ENCODE measurements around the gene SYNCRIP. TPM values are rescaled to one million over a fixed set of nuclear protein-coding genes. Genes with fewer than 3 reads are reported as not detected.
"Not testable (repeated sequence)": the region's sequence is repeated elsewhere in the genome, so short reads cannot be mapped to it uniquely, and the experiment has no call there.

The SYNCRIP gene
- total RNA-seq, 1 experiment from 2014 or later, result 67.5 TPM

GRCh38 chr6:85673198-85674139, 30.8 kb upstream of the SYNCRIP start:
- DNase-seq (ENCODE audit: low read depth, low spot score), result no peak
- in situ Hi-C loops (cut with HindIII; ENCODE audit: low pct_unique_long_range_greater_than_20kb, low sequenced_read_pairs), result no loop called here

DNA sequence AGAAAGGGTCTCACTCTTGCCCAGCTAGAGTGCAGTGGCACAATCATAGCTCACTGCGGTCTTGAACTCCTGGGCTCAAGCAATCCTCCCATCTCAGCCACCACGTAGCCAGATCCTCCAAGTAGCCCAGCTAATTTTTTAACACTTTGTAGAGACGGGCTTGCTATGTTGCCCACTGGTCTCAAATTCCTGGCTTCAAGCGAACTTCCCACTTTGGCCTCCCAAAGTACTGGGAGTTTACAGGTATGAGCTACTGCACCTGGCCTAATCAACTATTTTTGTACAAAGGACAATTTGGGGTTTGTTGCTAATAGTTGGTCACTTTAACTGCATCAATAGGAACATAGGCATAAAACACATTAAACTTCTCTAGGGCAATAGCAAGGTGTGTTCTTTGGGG, 29.9 kb upstream of the SYNCRIP start:
- in situ Hi-C loops (cut with HindIII; ENCODE audit: low pct_unique_long_range_greater_than_20kb, low sequenced_read_pairs), result no loop called here
- DNase-seq (ENCODE audit: low read depth, low spot score), result no peak

DNA sequence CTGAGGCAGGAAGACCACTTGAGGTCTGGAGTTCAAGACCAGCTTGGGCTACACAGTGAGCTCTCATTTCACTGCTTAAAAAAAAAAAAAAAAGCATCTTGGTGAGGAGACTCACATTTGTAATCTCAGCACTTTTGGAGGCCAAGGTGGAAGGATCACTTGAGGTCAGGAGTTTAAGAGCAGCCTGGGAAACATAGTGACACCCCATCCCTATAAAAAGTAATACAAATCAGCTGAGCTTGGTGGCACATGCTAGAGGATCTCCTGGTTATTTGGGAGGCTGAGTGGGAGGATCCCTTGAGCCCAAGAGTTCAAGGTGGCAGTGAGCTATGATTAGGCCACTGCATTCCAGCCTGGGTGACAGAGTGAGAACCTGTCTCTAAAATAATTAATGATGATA, 29.4 kb upstream of the SYNCRIP start:
- in situ Hi-C loops (cut with HindIII; ENCODE audit: low pct_unique_long_range_greater_than_20kb, low sequenced_read_pairs), result no loop called here
- DNase-seq (ENCODE audit: low read depth, low spot score), result no peak

- peak; percentile 37 for DNase-seq (ENCODE audit: low read depth, low spot score)
- in situ Hi-C loops (cut with HindIII; ENCODE audit: low pct_unique_long_range_greater_than_20kb, low sequenced_read_pairs), result no loop called here
Observed at GRCh38 chr6:85670573-85670972, 27.9 kb upstream of the SYNCRIP start.

DNA sequence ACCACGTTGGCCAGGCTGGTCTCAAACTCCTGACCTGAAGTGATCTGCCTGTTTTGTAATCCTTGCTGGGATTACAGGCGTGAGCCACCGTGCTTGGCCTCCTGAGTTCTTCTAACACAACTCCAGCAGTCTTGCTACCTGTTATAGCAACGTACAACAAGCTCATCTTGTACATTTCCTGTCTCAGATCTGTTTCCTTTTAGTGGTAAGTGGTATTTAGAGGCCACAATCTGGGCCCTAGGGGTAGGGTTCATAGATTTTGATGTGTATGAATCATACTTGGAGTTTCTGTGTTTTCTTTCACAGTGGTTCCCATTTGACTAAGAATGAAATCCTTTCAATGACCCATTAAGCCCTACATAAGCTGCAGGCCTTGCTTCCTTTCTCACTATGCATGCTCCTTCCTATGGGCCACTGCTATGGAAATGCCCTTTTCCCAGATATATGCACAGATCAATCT, 27.1 kb upstream of the SYNCRIP start:
- DNase-seq (ENCODE audit: low read depth, low spot score), result peak; percentile 84
- in situ Hi-C loops (cut with HindIII; ENCODE audit: low pct_unique_long_range_greater_than_20kb, low sequenced_read_pairs), result no loop called here

DNA sequence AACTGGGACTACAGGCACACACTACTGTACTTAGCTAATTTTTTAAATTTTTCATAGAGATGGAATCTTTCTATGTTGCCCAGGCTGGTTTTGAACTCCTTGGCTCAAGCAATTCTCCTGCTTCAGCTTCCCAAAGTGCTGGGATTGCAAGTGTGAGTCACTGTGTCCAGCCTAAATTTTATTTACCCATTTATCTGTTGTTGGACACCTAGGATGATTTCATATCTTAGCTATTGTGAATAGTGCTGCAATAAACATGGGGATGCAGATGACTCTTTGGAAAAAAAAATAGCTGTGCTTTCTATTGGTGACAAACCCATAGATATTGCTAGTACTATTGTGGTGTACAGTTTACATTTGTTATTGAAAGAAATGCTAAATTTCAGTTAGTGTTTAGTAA, 19.6 kb upstream of the SYNCRIP start:
- no peak for DNase-seq (ENCODE audit: low read depth, low spot score)
- in situ Hi-C loops (cut with HindIII; ENCODE audit: low pct_unique_long_range_greater_than_20kb, low sequenced_read_pairs), result no loop called here

GRCh38 chr6:85660181-85660611, 17.5 kb upstream of the SYNCRIP start:
- peak; percentile 74 for DNase-seq (ENCODE audit: low read depth, low spot score)
- in situ Hi-C loops (cut with HindIII; ENCODE audit: low pct_unique_long_range_greater_than_20kb, low sequenced_read_pairs), result no loop called here

DNA sequence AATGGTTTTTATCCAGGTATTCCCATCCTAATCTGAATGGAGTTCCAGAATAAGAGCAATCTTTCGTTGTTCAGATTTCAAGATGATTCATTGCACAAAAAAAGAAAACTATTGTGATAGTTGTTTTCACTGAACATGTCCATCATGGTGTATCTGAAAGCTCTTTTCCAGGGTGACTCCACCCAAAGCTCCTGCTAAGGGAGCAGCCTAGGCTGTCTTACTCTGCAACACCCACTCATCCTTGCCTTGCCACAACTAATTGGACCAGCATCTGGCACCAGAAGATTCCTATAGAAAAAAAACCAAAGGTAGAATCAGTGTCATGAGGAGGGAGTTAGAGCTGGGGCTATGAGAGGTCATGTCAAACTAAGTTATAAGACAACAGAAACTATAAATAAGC, 7.9 kb upstream of the SYNCRIP start:
- in situ Hi-C loops (cut with HindIII; ENCODE audit: low pct_unique_long_range_greater_than_20kb, low sequenced_read_pairs), result no loop called here
- DNase-seq (ENCODE audit: low read depth, low spot score), result no peak

- in situ Hi-C loops (cut with HindIII; ENCODE audit: low pct_unique_long_range_greater_than_20kb, low sequenced_read_pairs), result no loop called here
- DNase-seq (ENCODE audit: low read depth, low spot score), result no peak
Observed at GRCh38 chr6:85644279-85644762, 1.6 kb upstream of the SYNCRIP start.

DNA sequence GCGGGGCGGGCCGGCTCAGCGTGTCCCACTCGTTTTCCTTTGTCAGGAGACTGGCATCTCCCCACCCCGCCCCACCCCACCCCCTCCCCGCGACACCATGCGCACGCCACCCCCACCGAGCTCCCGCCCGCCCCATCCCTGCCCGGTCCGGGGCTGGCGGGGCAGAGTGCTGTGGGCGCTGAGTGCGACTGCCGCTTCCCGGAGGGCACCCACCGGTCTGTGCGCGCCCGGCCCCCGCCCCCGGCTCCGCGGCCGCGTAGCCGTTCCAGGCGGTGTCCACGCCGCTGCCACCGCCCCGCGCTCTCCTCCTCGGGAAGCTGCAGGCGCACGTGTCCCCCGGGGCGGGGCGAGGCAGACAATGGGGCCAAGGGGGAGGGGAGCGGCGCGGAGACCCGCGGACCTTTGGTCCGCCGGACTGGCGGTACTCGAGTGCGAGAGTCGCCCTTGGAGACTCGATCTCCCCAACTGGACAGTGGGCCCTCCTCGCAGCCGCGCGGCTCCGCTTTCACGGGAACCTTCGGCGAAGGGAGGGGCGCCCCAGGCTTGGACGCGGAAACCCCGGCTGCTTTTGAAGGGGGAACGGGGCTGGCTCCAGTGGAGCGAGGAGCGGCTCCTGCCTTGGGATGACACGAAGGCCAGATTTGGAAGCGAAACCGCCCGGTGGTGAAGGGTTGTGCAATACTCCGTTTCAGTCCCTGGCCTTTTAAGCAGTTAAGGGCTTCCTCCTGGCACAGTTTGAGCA, 1.0 kb upstream of the SYNCRIP start:
- peak; percentile 90 for DNase-seq (ENCODE audit: low read depth, low spot score)
- in situ Hi-C loops (cut with HindIII; ENCODE audit: low pct_unique_long_range_greater_than_20kb, low sequenced_read_pairs), result no loop called here

DNA sequence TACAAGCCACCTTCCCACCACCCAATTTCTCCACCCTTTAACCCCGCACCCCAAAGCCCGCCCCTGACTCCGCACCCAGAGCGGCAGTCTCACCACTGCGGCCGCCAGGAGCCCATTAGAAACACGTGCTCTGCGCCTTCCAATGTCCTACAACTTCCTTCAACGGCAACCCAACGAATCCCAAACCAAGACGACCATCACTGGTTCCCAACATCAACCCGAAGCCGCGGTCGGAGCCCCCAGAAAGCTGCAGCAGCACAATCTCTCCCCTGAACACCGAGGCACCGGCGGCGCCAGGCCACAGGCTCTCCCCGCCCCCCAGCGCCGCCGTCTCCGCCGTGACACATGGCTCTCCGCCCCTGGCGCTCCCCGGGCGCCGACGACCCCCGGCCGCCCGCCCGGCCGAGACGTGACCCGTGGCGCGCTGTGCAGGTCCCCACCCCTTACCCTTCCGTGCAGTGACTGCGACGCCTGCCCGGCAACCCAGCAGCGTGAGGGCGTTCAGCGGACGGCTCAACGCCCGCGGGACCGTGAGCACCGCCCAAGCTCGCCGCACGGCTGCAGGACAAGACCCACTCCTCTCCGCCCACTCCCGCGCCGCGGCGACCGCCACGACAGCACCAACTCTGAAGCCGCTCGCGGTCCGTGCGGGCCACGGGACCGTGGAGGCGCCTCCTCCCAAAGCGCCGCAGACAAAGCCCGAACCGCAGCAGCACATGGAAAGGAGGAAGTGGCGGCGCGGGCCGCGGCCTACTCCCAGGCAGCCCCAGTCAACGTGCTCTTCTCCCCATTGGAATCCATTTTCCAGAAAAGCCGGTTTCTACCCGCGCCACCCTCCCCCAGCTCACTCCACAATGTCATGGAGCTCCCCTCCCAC, 551 bp downstream of the SYNCRIP start:
- DNase-seq (ENCODE audit: low read depth, low spot score), result peak; percentile 45
- in situ Hi-C loops (cut with HindIII; ENCODE audit: low pct_unique_long_range_greater_than_20kb, low sequenced_read_pairs), result no loop called here

GRCh38 chr6:85641522-85641896, 1.2 kb downstream of the SYNCRIP start:
- in situ Hi-C loops (cut with HindIII; ENCODE audit: low pct_unique_long_range_greater_than_20kb, low sequenced_read_pairs), result no loop called here
- DNase-seq (ENCODE audit: low read depth, low spot score), result no peak

DNA sequence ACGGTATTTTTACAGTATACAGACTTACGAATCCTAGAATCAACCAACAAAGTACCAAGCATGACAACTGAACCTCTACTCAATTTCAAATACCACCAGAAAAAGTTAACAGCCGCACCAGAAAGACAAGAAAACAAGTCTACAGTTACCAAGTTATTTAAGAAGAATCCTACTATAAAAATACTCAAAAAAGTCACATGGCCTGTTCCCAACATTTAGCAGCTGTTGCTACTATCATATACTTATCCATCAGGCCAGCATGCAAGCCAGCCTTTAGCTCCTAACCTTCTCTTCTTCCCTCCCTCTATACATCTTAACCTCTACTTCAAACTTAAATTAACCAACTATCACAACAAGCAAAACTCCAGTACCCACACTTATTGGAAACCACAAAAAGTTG, 1.9 kb downstream of the SYNCRIP start:
- in situ Hi-C loops (cut with HindIII; ENCODE audit: low pct_unique_long_range_greater_than_20kb, low sequenced_read_pairs), result no loop called here
- DNase-seq (ENCODE audit: low read depth, low spot score), result no peak

DNA sequence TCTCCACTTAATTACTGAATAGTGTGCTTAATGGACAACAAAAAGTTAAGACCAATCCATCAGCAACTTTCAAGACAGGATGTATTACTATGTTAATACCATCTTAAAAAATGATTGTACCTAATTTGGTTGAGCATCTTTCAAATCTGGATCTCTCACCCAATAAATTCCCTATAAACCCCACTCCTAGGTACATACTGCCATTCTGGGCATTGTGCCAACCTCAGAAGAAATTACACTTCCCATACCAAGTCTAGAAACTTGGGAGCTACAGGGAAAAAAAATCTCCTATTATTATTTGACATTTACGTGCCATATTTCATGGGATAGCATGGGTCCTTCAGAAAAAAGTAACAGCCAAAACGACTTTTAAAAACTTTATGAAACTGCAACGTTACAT, 5.1 kb downstream of the SYNCRIP start:
- DNase-seq (ENCODE audit: low read depth, low spot score), result no peak

DNA sequence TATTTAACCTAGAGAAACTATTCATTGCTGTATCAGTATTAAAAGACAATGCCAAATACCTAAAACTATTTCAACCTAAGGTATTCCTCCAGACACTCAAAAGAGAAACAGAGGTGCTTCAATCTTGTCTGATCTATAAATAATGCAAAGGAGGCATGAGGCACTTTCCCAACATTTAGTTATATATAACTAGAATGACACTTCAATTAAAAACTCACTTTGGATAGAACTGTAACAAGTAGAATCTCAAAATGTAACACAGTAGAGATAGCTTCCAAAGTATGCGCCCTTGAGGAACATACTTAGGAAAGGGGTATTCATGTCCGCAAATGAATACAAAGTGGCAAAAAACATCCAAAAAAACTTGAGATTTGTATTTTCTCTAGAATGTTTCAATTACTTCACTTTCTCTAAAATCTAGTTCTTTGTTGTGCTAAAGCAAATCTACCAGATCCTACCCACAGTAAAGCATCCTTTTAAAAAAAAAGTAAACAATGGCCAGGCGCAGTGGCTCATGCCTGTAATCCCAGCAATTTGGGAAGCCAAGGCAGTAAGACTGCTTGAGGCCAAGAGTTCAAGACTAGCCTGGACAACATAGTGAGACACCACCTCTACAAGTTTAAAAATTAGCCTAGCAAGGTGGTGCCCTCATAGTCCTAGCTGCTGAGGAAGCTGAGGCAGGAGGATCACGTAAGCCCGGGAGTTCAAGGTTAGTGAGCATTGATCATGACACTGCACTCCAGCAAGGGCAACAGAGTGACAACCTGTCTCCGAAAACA, 10.3 kb downstream of the SYNCRIP start:
- DNase-seq (ENCODE audit: low read depth, low spot score), result no peak
- in situ Hi-C loops (cut with HindIII; ENCODE audit: low pct_unique_long_range_greater_than_20kb, low sequenced_read_pairs), result no loop called here

More for the DNA sequence above, 5.1 kb downstream of the SYNCRIP start:
- in situ Hi-C loops (cut with HindIII; ENCODE audit: low pct_unique_long_range_greater_than_20kb, low sequenced_read_pairs), result no loop called here

DNA sequence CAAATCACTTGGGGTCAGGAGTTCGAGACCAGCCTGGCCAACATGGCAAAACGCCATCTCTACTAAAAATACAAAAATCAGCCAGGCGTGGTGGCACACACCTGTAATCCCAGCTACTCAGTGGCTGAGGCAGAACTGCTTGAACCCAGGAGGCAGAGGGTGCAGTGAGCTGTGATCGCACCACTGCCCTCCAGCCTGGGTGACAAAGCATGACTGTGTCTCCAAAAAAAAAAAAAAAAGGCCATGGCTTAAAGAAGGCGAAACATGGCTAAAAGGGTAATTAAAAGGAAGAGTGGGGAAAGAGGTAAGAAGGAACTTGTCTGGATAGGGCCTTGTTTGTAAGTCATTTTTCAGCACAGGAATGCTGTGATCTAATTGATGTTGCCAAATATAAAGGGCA, 11.6 kb downstream of the SYNCRIP start:
- in situ Hi-C loops (cut with HindIII; ENCODE audit: low pct_unique_long_range_greater_than_20kb, low sequenced_read_pairs); DNase-seq (ENCODE audit: low read depth, low spot score): not testable (repeated sequence)

GRCh38 chr6:85628353-85628752, 14.3 kb downstream of the SYNCRIP start:
- in situ Hi-C loops (cut with HindIII; ENCODE audit: low pct_unique_long_range_greater_than_20kb, low sequenced_read_pairs), result no loop called here
- DNase-seq (ENCODE audit: low read depth, low spot score), result no peak

Measured in SK-MEL-5 (cell line).